SK-N-SH (cell line): Measurements from ENCODE around the gene CD3D. TPM values are rescaled to one million over a fixed set of nuclear protein-coding genes. Genes with fewer than 3 reads are reported as not detected.

ENCODE experiments used
- CTCF ChIA-PET: fragments of 300-600, 350-600 bp; formaldehyde crosslinking; extraction: SDS; loops from one replicate; lab custom pipeline; 2021; lab: Yijun Ruan, JAX
- POLR2A ChIA-PET: fragments of 350-600 bp; sonication (Branson Sonifier 250); formaldehyde crosslinking; extraction: SDS; loops from one replicate; lab custom pipeline; 2020; ENCODE audit warnings: antibody characterized with exemption, inconsistent platforms; lab: Yijun Ruan, JAX
- DNase-seq: peaks from one replicate; pipeline ENCODE4 v3.0.0; 2012
- H2AFZ ChIP-seq: fragments of 200-600 bp; sonication (generic); 2 replicates; pipeline ENCODE4 v1.8.1; 2016; ENCODE audit warnings: antibody characterized with exemption, mild to moderate bottlenecking, low read depth
- H3F3A ChIP-seq: fragments of 200-600 bp; sonication (generic); replicated peaks from 2 replicates; pipeline ENCODE3; 2016; ENCODE audit warnings: antibody characterized with exemption, mild to moderate bottlenecking; ENCODE audit not compliant: insufficient read depth
- H3K27ac ChIP-seq, 2 experiments: fragments of 200-500 bp in 1 of 2; fragments of 200-600 bp in 1 of 2; sonication (Bioruptor generic) in 1 of 2; sonication (generic), shearing (Covaris generic) in 1 of 2; 2 replicates each; pipeline versions ENCODE4 v1.5.1 to v1.6.1; 2014 to 2016; ENCODE audit warnings: low read depth in 2 of 2, inconsistent platforms in 1 of 2, low read length in 1 of 2, mild to moderate bottlenecking in 1 of 2, mixed read lengths in 1 of 2
- H3K27me3 ChIP-seq: fragments of 200-600 bp; sonication (generic), shearing (Covaris generic); 2 replicates; pipeline ENCODE4 v1.6.1; 2016; ENCODE audit warnings: mixed run types; ENCODE audit not compliant: insufficient read depth
- H3K36me3 ChIP-seq, 2 experiments: fragments of 200-500 bp in 1 of 2; fragments of 200-600 bp in 1 of 2; sonication (Bioruptor generic) in 1 of 2; sonication (generic) in 1 of 2; replicated peaks in 1 of 2; 2 replicates each; pipeline versions ENCODE3 to v1.5.1; 2014 to 2016; ENCODE audit warnings: low read length in 1 of 2, mild to moderate bottlenecking in 1 of 2; ENCODE audit not compliant: insufficient read depth in 2 of 2, control insufficient read depth in 1 of 2
- H3K4me1 ChIP-seq, 2 experiments: fragments of 200-500 bp in 1 of 2; fragments of 200-600 bp in 1 of 2; sonication (Bioruptor generic) in 1 of 2; sonication (generic), shearing (Covaris generic) in 1 of 2; 2 replicates each; pipeline versions ENCODE4 v1.5.1 to v1.6.1; 2014 to 2016; ENCODE audit warnings: low read depth in 1 of 2, low read length in 1 of 2, mixed run types in 1 of 2; ENCODE audit not compliant: insufficient read depth in 2 of 2, control insufficient read depth in 1 of 2
- H3K4me2 ChIP-seq: fragments of 200-600 bp; sonication (generic), shearing (Covaris generic); 2 replicates; pipeline ENCODE4 v1.6.1; 2017; ENCODE audit warnings: mixed run types
- H3K4me3 ChIP-seq, 2 experiments: fragments of 200-500 bp in 1 of 2; fragments of 200-600 bp in 1 of 2; sonication (Bioruptor generic) in 1 of 2; sonication (generic), shearing (Covaris generic) in 1 of 2; 2 replicates each; pipeline versions ENCODE4 v1.5.1 to v1.8.1; 2014 to 2016; ENCODE audit warnings: low read depth in 2 of 2, inconsistent platforms in 1 of 2, low read length in 1 of 2, mild to moderate bottlenecking in 1 of 2, mixed read lengths in 1 of 2, moderate library complexity in 1 of 2
- H3K79me2 ChIP-seq: fragments of 200-600 bp; sonication (generic); 2 replicates; pipeline ENCODE4 v1.8.1; 2017; ENCODE audit warnings: mild to moderate bottlenecking; ENCODE audit not compliant: insufficient read depth
- H3K9ac ChIP-seq: fragments of 200-600 bp; sonication (generic); 2 replicates; pipeline ENCODE4 v1.6.1; 2017; ENCODE audit warnings: mixed run types
- H3K9me2 ChIP-seq: fragments of 200-600 bp; sonication (generic); 2 replicates; pipeline ENCODE4 v1.6.1; 2017; ENCODE audit warnings: mixed run types
- H3K9me3 ChIP-seq: fragments of 200-600 bp; sonication (generic); 2 replicates; pipeline ENCODE4 v1.6.1; 2017; ENCODE audit warnings: mixed run types, mild to moderate bottlenecking, moderate library complexity
- H4K20me1 ChIP-seq: fragments of 200-600 bp; sonication (generic); 2 replicates; pipeline ENCODE4 v1.6.1; 2017; ENCODE audit warnings: mild to moderate bottlenecking, mixed run types; ENCODE audit not compliant: insufficient read depth
- CTCF ChIP-seq: fragments of 200-600 bp; sonication (generic); IDR thresholded peaks from 2 replicates; pipeline ENCODE4 v1.6.1; 2017; ENCODE audit warnings: antibody characterized with exemption, mild to moderate bottlenecking, moderate library complexity
- ELF1 ChIP-seq: IDR thresholded peaks from 2 replicates; pipeline ENCODE4 v1.4.0; 2012
- EP300 ChIP-seq, 2 experiments: IDR thresholded peaks; 2 replicates each; pipeline versions ENCODE4 v1.4.0 to v1.6.1; 2012; ENCODE audit warnings: borderline replicate concordance in 1 of 2, low read depth in 1 of 2, low read length in 1 of 2
- FOSL2 ChIP-seq: IDR thresholded peaks from 2 replicates; pipeline ENCODE4 v1.4.0; 2012; ENCODE audit warnings: low read depth, mild to moderate bottlenecking, moderate library complexity, borderline replicate concordance
- GABPA ChIP-seq: IDR thresholded peaks from 2 replicates; pipeline ENCODE4 v1.4.0; 2012; ENCODE audit warnings: low read depth, mild to moderate bottlenecking
- GATA2 ChIP-seq: sonication (generic); formaldehyde crosslinking; IDR thresholded peaks from 2 replicates; pipeline ENCODE4 v1.5.0; 2020; ENCODE audit warnings: mild to moderate bottlenecking, missing genetic modification reagents
- JUND ChIP-seq: IDR thresholded peaks from 2 replicates; pipeline ENCODE4 v1.4.0; 2012
- MXI1 ChIP-seq: IDR thresholded peaks from 2 replicates; pipeline ENCODE4 v1.6.1; 2012; ENCODE audit warnings: mild to moderate bottlenecking, low read depth, low read length, improper control_type of control experiment
- NFIC ChIP-seq: IDR thresholded peaks from 2 replicates; pipeline ENCODE4 v1.4.0; 2012; ENCODE audit warnings: borderline replicate concordance
- NRF1 ChIP-seq: IDR thresholded peaks from 2 replicates; pipeline ENCODE4 v1.6.1; 2012; ENCODE audit warnings: low read depth, mild to moderate bottlenecking, low read length
- PBX3 ChIP-seq: IDR thresholded peaks from 2 replicates; pipeline ENCODE4; 2012
- RAD21 ChIP-seq: IDR thresholded peaks from 2 replicates; pipeline ENCODE4 v1.6.1; 2012; ENCODE audit warnings: mild to moderate bottlenecking, low read length
- RCOR1 ChIP-seq: fragments of 150-350 bp; IDR thresholded peaks from 2 replicates; pipeline ENCODE4 v1.6.1; 2017; ENCODE audit warnings: antibody characterized with exemption, low read length
- REST ChIP-seq: IDR thresholded peaks from 2 replicates; pipeline ENCODE4 v1.6.1; 2012; ENCODE audit warnings: mild to moderate bottlenecking, low read depth, low read length, moderate library complexity
- SIN3A ChIP-seq: IDR thresholded peaks from 2 replicates; pipeline ENCODE4 v1.6.1; 2012; ENCODE audit warnings: low read depth, mild to moderate bottlenecking, low read length, moderate library complexity, borderline replicate concordance
- TAF1 ChIP-seq: IDR thresholded peaks from 2 replicates; pipeline ENCODE4 v1.6.1; 2012; ENCODE audit warnings: low read depth, mild to moderate bottlenecking, low read length, moderate library complexity, borderline replicate concordance
- TCF12 ChIP-seq: IDR thresholded peaks from 2 replicates; pipeline ENCODE4 v1.4.0; 2012
- TEAD4 ChIP-seq: IDR thresholded peaks from 2 replicates; pipeline ENCODE4 v1.4.0; 2012; ENCODE audit warnings: mild to moderate bottlenecking, borderline replicate concordance; ENCODE audit not compliant: insufficient read depth
- WGBS: methylation state at CpG from one replicate; pipeline ENCODE4 v1.1.6; 2017; ENCODE audit warnings: low lambda C conversion rate; 5-methylcytosine and 5-hydroxymethylcytosine counted together
- polyA plus RNA-seq, 3 experiments: library from polyadenylated mRNA; depleted of rRNA; stranded (reverse); fragments of >200 nt; gene quantifications; 2 replicates each; pipeline ENCODE4 v1.2.3, GENCODE V29; 2012
- TF ChIP-seq, protein P1 (sequence below): IDR thresholded peaks from 2 replicates; pipeline ENCODE4 v1.4.0; 2012; ENCODE audit warnings: low read depth, borderline replicate concordance
- TF ChIP-seq, protein P2 (sequence below): fragments of 150-350 bp; IDR thresholded peaks from 2 replicates; pipeline ENCODE4 v1.6.1; 2016; ENCODE audit warnings: mild to moderate bottlenecking, low read depth, low read length

Gene CD3D
- polyA plus RNA-seq, 1 of the 3 experiments (the other 2 are of a cell fraction) = 0.44 TPM

- POLR2A ChIA-PET = no interaction called here
- no peaks in the 10 kb centered on the region for H3F3A ChIP-seq
These were observed 21.0 kb downstream of the CD3D start for GRCh38 chr11:118321386-118322082.

More at GRCh38 chr11:118321386-118322082, 21.0 kb downstream of the CD3D start:
- CTCF ChIA-PET = no interaction called here
- Histone ChIP-seq H3K4me2 (no peak overlapping the region), H3K9me2 (no peaks in the 10 kb centered on the region), H3K4me3 (no peak overlapping the region), H3K9me3 (no peaks in the 10 kb centered on the region), H3K27me3 (peaks cover 29% of the 10 kb centered on the region; the same call in 1 of the 2 replicates), H3K36me3 (no peaks in the 10 kb centered on the region), H3K27ac (no peak overlapping the region), H3K4me1 (no peaks in the 10 kb centered on the region), H3K79me2 (no peaks in the 10 kb centered on the region), H4K20me1 (no peaks in the 10 kb centered on the region), H2AFZ (no peak overlapping the region), H3K9ac (no peak overlapping the region)
- no peak for DNase-seq
- TF ChIP-seq PBX3 (no peak), GABPA (no peak), SIN3A (no peak), MXI1 (no peak), FOSL2 (no peak), TEAD4 (no peak), RCOR1 (no peak), JUND (no peak), GATA2 (CRISPR knock-in tag) (no peak), NFIC (no peak), TCF12 (no peak), RAD21 (no peak), ELF1 (no peak), NRF1 (no peak), CTCF (no peak), EP300 (IDR thresholded peaks at IDR 0.05; ENCODE audit: borderline replicate concordance in 1 of 2, low read depth in 1 of 2, low read length in 1 of 2) (no peak), TAF1 (no peak), REST (no peak)
- TF ChIP-seq, protein P1, sequence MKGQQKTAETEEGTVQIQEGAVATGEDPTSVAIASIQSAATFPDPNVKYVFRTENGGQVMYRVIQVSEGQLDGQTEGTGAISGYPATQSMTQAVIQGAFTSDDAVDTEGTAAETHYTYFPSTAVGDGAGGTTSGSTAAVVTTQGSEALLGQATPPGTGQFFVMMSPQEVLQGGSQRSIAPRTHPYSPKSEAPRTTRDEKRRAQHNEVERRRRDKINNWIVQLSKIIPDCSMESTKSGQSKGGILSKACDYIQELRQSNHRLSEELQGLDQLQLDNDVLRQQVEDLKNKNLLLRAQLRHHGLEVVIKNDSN = no peak
- TF ChIP-seq, protein P2, sequence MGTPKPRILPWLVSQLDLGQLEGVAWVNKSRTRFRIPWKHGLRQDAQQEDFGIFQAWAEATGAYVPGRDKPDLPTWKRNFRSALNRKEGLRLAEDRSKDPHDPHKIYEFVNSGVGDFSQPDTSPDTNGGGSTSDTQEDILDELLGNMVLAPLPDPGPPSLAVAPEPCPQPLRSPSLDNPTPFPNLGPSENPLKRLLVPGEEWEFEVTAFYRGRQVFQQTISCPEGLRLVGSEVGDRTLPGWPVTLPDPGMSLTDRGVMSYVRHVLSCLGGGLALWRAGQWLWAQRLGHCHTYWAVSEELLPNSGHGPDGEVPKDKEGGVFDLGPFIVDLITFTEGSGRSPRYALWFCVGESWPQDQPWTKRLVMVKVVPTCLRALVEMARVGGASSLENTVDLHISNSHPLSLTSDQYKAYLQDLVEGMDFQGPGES = no peak
- WGBS = 30% methylated on average over 5 of the region's 5 CpGs
